ENCODE data around the gene KPNB1.
A peak's percentile ranks its signal among the peaks of the same experiment; 100 is the strongest.

The KPNB1 gene

DNA sequence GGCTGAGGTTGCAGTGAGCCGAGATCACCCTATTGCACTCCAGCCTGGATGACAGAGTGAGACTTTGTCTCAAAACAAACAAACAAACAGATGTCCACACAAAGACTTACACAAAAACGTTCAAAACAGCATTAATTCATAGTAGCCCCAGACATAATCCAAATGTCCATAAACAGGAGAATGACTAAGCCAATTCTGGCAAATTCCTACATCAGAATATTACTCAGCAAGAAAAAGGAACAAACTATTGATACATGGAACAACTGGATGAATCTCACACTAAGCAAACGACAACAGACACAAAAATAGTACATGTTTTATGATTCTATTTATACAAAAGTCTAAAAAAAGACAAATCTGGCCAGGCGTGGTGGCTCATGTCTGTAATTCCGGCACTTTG lies 10.8 kb upstream of the KPNB1 start:
- no peak for DNase-seq

DNA sequence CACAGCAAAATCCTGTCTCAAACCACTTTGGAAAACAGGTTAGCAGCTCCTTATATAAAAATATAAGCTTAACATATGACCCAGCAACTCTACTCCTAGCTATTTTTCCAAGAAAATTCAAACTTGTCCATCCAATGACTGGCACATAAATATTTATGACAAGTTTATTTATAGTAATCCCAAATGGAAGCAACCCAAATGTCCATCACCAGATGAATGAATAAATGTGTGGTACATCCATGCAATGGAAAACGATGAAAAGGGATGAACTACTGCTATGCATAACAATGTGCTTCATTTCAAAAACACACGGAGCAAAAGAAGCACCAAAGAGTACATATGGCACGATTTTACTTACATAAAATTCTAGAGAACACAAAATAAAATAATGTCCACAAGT lies 9.6 kb upstream of the KPNB1 start:
- no peak for DNase-seq

DNA sequence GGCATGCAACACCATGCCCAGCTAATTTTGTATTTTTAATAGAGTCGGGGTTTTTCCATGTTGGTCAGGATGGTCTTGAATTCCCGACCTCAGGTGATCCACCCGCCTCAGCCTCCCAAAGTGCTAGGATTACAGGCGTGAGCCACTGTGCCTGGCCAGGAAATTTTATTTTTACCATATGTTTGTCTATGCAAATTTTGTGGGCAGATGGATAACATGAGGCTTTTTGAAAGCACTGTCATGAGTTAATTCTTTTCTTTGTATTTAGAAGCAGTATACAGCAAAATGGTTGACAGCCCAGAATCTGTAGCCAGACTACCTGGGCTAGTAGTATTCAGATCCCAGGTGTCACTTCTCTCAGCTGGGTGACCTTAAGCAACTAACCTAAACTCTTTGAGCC lies 8.5 kb upstream of the KPNB1 start:
- DNase-seq, result no peak

DNA sequence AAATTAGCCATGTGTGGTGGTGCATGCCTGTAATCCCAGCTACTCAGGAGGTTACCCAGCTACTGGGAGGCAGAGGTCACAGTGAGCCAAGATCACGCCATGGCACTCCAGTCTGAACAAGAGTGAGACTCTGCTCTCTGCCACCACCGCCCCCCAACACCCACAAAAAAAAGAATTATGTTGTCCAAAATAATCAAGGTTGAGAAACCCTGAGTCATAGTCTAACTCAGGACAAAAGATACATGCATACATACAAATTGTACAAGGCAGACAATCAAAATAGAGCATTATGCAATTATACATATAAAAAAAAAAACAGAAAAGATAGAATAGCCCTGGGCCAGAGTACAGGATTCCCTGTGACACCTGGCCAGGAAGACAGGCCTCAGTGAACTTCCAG lies 6.6 kb upstream of the KPNB1 start:
- DNase-seq, result no peak

DNA sequence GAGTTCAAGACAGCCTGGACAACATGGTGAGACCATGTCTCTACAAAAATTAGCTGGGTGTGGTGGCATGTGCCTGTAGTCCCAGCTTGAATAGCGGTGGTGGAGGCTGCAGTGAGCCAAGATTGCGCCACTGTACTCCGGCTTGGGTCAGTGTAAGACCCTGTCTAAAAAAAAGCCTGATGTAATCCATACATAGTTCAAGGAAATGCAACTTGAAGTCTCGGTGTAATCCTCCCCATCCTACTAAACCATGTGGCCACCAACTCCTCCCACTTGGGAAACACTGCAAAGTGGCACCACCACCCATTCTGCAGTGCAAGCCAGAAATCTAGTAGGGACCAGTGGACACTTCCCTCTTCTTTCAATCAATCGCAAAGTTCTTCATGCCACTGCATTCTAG lies 5.4 kb upstream of the KPNB1 start:
- no peak for DNase-seq

DNA sequence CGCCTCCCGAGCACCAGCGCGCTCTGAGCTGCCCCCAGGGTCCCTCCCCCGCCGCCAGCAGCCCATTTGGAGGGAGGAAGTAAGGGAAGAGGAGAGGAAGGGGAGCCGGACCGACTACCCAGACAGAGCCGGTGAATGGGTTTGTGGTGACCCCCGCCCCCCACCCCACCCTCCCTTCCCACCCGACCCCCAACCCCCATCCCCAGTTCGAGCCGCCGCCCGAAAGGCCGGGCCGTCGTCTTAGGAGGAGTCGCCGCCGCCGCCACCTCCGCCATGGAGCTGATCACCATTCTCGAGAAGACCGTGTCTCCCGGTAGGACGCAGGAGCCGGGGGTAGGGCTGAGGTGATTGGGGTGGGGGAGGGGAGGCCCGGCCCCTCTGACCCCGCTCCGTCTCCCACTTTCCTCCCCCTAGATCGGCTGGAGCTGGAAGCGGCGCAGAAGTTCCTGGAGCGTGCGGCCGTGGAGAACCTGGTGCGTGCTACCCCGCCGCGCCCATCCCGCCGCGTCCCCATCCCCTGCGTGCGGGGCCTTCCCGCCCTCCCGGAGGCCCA lies 329 bp downstream of the KPNB1 start:
- no peak for DNase-seq

DNA sequence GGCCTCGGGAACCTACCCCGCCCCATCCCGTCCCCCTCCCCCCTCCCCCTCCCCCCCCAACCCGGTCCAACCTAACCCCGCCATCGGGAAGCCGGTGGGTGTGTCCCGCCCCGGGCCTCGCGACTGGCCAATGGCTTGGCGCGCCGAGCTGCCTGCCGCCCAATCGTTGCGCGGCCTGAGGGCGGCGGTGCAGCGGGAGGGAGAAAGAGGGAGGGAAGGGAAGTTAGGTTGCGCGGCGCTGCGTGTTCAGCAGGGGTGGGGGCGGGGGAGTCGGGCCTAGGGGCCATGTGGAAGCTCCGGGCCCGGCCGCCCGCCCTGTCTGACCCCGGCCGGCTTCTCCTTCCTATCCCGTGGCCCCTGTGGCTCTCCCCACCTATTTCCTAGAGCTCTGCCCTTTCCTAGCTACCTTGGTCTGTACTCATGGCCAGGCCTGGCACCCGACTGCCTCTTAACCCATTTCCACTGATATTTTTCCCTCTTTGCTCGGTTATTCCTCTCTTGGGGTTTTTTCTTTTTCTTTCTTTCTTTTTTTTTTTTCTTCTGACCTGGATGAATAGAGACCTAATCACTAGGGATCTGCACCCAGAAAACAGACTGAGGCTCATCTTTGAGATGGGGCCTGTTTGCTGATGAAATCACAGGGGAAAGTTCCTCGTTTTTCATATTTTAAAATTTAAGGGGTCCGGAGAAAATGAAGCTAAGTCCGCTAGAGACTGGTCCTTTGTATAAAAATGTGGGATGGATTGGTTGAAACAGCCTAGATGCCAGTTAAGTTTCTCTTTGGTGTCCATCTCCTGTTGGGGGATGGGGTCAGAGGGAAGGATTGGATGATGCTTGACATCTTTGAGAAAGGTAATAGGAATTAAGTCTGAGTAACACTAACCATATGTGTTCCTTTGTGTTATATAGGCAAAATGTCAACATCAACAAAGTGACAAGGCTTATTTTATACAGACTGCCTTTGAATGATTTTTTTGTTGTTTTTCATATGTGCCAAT lies 1.1 kb downstream of the KPNB1 start:
- peak; percentile 94 for DNase-seq

DNA sequence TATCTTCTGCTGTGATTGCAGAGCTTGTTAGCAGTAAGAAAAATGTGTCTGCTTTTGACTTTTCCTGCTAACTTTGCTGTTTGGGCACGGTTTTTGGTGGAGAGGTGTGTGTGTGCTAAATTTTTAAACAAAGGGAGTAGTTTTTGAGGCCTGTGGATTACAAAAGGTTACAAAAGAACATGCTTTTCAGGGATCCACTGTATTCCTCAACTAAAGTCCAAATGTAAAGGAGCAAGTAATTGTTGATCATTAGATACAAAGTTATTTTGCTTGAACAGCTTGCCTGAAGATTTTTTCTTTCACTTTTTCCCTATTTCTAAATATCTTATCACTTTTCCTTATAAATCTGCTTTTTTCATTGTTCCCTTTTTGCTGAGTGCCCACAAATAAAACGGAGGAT lies 2.0 kb downstream of the KPNB1 start:
- no peak for DNase-seq

DNA sequence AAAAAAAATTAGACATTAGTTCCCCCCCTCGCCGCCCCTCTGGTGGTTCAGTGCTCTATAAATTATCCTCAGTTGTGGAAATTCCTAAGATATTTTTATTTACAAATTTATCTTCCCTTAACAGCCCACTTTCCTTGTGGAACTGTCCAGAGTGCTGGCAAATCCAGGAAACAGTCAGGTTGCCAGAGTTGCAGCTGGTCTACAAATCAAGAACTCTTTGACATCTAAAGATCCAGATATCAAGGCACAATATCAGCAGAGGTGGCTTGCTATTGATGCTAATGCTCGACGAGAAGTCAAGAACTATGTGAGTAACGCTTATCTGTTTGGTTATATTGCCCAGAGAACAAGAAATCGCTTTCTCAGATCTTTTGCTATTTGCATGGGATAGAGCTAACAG lies 2.9 kb downstream of the KPNB1 start:
- DNase-seq, result no peak

DNA sequence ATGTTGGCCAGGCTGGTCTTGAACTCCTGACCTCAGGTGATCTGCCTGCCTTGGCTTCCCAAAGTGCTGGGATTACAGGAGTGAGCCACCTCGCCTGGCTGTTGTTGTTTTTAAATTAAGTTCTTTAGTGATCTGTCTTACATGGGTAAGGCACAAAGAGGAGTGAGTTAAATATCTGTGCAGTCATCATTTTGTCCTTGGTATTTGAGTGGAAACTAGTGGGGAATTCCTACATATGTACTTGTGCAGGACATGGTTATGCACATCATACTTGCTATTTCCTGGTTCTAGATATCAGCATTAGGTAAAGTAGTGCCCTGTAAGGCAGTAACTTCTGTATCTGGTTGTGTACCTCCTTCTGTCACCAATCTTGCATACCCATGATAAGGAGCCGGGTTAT lies 3.7 kb downstream of the KPNB1 start:
- no peak for DNase-seq

DNA sequence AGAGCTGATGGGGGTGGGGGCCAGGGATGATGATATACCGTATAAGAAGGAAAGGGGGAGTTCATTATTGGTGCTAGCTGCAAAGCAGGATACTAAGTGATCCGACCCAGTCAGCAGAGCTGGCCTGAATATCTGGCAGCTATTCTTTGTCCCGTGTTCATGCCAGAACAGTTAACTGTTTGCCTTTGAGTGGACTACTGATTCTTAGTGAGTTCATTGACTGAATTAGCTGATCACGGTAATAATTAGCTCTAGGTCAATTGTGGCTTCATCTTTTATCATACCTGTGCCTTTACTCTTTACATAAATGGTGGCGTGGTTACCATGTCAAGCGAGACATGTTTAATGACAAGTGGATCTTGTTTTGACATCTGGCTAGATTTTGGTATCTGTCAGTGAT lies 5.3 kb downstream of the KPNB1 start:
- DNase-seq, result no peak

DNA sequence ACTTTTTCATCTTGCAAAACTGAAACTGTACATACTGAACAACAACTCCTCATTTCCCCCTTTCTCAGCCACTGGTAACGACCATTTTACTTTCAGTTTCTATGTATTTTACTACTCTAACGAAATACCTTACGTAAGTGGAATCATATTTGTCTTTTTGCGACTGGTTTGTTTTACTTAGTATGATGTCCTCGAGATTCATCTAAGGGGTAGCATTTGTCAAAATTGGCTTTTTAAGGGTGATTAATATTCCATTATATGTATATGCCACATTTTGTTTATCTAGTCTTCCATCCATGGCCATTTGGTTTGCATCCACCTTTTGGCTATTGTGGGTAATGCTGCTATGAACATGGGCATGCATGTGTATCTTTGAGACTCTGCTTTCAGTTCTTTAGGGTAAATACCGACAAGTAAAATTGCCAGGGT lies 10.4 kb downstream of the KPNB1 start:
- no peak for DNase-seq

DNA sequence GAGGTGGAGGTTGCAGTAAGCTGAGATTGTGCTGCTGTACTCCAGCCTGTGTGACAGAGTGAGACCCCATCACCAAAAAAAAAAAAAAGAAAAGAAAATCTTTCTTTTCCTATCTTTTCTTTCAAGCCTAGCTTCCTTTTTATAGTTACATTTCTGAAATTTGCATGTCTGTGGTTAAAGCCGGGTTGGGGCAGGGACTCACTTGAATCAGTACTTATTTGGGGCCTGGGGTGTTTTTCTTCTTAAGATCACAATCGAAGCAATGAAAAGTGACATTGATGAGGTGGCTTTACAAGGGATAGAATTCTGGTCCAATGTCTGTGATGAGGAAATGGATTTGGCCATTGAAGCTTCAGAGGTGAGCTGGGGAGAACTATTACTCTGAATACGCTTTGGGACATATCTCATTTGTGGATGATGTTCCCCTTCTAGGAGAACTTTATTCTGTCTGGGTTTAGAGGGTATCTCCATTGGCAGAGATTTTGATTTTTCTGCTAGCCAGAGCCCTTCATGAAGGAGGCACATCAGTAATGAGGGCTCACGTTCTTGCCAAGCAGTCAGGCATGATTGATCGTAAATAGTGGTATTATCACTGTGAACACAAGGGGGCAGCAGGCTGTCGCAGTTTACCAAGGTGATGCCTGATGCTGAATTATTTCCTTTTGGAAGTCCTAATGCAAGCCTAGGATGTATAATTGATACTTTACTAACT lies 14.3 kb downstream of the KPNB1 start:
- DNase-seq, result peak; percentile 47

DNA sequence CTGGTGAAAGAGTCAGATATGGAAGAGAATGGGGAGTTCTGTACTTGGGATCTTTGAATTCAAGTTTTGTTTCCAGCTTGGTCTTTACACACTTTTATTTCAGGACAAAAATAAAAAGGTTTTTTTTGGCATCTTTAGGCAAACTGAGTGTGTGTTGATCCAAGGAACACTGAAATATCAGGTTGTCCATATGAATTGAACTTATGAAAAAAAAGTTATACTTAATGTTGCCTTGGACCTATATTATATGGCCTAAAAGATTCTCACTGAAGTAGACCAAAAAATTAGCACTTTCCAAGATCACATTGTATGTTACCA lies 14.9 kb downstream of the KPNB1 start:
- DNase-seq, result no peak

DNA sequence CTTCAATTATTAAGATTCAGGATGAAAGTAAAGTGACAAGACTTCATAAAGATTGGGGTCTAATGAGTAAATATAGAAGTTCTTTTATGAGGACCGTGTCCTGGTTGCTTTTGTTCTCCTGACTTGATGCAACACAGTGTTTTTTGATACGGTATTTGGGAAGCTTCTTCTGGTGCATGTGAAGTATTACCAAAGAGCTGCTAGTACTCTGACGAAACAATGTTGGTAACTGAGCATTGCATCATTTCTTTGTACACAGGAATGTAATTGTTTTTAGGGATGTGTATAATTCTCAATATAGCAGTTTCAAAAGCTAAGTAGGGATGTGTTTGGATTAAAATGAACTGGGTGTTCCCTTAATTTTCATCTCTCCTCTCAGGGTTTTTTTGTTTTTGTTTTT lies 15.9 kb downstream of the KPNB1 start:
- DNase-seq, result no peak

DNA sequence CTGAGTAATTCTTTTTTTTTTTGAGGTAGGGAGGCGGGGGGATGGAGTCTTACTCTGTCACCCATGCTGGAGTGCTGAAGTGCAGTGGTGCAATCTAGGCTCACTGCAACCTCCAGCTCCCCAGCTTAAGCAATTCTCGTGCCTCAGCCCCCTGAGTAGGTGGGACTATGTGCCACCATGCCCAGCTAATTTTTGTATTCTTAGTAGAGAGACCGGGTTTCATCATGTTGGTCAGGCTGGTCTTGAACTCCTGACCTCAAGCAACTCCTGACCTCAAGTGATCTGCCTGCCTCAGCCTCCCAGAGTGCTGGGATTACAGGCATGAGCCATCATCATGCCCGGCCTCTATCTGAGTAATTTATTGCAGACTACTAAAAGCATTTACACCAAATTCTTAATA lies 19.4 kb downstream of the KPNB1 start:
- no peak for DNase-seq

DNA sequence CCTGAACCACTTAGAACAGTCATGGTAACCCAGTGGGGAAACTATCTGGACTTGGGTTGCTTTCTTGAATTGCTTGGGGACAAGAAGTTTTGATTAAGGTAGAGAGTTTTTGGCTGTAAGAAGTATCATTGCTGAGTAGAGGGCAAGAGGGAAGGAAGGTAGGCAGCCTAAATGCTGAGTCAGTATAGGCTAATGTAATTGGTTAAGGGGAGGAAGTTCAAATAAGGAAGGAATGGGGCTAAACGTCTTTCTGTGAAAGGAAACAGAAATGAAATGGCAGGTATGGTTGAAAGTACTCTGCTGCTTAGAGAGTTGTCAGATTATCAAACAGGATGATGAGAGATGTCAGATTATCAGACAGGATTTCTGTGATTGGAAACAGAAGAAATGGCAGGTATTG lies 20.3 kb downstream of the KPNB1 start:
- DNase-seq, result no peak

DNA sequence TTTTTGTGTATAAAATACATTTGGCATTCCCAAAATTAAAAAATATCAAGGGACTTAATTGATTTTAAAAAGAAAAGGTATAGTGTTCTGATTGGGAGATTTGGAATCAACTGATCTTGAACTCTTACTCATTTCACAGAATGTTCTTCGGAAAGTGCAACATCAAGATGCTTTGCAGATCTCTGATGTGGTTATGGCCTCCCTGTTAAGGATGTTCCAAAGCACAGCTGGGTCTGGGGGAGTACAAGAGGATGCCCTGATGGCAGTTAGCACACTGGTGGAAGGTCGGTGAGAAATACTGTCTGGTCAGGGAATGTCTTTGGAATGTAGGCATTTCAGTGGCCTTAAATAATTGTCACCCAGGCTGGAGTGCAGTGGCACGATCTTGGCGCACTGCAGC lies 24.8 kb downstream of the KPNB1 start:
- no peak for DNase-seq

DNA sequence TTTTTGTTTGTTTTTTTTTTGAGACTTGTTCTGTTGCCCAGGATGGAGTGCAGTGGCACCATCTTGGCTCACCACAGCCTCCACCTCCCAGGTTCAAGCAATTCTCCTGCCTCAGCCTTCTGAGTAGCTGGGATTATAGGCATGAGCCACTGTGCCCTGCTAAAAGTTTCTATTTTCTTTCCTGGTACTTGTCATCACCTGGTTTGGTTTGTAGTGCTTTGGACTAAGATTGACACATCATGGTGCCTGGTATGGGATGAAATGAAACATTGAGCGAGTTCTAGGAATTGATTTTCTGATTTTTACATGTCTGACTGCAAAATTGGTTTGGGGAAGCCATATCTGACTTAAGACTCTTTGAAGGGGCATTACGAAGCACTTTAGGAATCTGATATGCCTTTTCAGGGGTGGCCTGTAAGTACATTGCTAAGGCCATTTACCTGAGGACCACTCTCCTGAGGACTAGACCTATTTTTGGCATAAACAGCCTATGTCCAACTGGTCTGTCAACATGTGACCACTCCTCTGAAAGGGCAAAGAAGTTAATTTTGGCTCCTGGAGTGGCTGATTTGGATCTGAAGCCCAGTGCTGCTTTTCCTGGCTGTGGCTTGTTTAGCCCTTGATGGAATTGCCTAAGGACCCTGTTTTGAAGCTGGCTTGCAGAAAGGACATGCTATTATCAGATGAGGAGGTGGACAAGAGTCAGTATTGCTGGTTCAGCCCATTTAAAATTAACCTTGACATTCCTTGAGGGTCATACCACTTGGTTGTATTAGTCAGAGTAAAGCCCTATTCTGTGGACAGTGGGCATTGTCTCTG lies 25.9 kb downstream of the KPNB1 start:
- no peak for DNase-seq

DNA sequence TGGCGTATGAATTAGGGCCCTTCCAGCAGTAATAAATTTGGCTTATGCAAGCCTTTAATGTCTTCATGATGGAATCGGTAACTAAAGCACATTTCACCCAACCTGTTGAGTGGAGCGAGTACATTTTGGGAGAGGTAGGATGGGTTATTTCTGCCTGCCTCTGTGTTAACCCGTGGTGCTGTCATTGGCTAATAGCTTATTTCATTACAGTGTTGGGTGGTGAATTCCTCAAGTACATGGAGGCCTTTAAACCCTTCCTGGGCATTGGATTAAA lies 26.4 kb downstream of the KPNB1 start:
- DNase-seq, result no peak

DNA sequence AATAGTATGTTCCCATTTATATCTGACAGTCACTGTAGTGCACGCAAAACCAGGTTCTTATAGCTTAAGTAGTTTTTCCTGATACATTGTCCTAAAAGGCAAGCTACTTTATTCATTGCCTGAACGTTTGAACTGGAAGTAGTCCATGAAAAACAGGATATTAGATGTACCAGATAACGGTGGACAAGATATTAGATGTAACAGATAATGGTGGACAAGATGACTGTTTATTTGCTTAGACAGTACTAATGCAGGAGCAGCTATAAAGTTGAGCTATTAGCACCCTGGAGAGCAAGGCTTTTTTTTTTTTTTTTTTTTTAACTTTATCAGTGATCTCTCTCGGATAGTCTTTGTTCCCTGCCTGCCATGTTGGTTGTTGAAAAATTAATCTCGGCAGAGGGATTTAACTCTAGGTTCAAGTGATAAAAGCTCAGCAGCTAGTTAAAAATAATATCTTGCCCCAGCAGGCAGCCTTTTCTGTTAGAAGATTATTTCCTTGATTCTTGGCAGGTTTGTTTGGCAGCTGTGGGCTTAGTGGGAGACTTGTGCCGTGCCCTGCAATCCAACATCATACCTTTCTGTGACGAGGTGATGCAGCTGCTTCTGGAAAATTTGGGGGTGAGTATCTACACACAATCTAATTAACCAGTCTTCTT lies 26.9 kb downstream of the KPNB1 start:
- no peak for DNase-seq

DNA sequence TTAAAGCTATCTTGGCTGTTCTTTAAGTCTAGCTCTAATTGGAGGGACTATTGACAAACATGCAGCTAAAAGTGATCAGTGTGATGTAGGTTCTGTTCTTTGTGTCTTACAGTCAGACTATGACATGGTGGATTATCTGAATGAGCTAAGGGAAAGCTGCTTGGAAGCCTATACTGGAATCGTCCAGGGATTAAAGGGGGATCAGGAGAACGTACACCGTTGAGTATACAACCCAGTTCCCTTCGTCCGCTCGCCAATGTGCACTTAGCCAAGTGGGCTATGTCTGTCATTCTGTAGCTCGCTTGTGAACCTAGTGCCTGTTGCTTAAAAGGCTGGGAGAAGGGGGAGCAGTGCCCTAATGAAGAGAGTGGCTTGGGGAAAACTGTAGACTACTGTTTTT lies 28.5 kb downstream of the KPNB1 start:
- DNase-seq, result no peak

DNA sequence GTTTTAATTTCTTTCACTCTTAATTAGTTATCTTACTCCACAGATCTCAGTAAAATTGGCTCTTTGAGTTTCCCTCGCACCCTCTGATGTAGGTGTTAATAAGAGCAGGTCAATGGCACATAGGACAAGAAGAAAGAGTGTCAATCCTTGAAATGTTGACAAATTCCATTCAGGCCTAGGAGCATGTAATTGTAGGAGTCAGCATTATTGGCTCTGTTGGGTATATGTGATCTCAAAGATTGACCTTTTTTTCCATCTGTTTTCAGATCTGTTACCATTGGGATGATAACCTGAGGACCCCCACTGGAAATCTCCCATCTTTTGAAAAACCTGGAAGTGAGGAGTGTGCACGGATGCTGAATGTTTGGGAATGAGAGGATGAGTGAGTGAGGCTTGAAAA lies 32.4 kb downstream of the KPNB1 start:
- no peak for DNase-seq
